C4-2B (cell line): ENCODE measurements around the gene IGLL5.

ENCODE experiments used
- ZFX ChIP-seq: fragments of 450-650 bp; IDR thresholded peaks from 2 replicates; pipeline ENCODE4 v1.6.1; 2017
- TF ChIP-seq, protein P1 (sequence below): fragments of 450-650 bp; conservative IDR thresholded peaks from 2 replicates; pipeline ENCODE4 v1.5.1; 2017; ENCODE audit warnings: mild to moderate bottlenecking

- TF ChIP-seq, protein P1, sequence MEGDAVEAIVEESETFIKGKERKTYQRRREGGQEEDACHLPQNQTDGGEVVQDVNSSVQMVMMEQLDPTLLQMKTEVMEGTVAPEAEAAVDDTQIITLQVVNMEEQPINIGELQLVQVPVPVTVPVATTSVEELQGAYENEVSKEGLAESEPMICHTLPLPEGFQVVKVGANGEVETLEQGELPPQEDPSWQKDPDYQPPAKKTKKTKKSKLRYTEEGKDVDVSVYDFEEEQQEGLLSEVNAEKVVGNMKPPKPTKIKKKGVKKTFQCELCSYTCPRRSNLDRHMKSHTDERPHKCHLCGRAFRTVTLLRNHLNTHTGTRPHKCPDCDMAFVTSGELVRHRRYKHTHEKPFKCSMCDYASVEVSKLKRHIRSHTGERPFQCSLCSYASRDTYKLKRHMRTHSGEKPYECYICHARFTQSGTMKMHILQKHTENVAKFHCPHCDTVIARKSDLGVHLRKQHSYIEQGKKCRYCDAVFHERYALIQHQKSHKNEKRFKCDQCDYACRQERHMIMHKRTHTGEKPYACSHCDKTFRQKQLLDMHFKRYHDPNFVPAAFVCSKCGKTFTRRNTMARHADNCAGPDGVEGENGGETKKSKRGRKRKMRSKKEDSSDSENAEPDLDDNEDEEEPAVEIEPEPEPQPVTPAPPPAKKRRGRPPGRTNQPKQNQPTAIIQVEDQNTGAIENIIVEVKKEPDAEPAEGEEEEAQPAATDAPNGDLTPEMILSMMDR = peak; percentile 89
- TF ChIP-seq ZFX = no peak
Measured at GRCh38 chr22:22884010-22884887, 3.4 kb upstream of the IGLL5 start.
